Esophagus mucosa (tissue), 1 donor: ENCODE measurements around the gene PRLHR. TPM values are rescaled to one million over a fixed set of nuclear protein-coding genes. Genes with fewer than 3 reads are reported as not detected.

Experiments used
- ATAC-seq: fragments of 200-7000 bp; cut with Tn5 transposase; one replicate; pipeline ENCODE4 v1.9.1; 2020
- total RNA-seq: library from RNA; stranded (reverse); gene quantifications from one replicate; pipeline ENCODE4 v1.2.4, GENCODE V29; 2023
- donor health status: DM: yes; HTN: yes; CAD: no.

PRLHR gene
- total RNA-seq, 1 donor from 2014 or later: not detected

DNA sequence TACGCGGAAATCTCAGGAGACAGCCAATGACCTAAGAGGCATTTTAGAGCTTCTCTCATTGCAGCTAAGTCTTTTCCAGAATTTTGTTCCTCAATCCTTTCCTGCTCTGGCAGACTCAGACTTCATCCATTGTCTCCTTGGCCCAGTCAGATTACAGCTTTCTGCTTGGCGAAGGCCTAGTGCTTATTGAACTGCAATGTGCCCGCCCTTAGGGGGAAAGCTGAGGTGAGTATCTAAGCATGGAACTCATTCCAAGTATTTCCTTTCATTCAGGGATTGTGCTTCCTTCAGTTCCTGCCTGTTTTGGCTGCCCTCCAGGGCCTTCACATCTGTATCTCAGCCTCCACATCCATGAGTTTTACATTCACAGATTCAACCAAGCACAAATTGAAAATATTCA, 37.5 kb downstream of the PRLHR start:
- ATAC-seq: no peak

- no peak for ATAC-seq
Observed at GRCh38 chr10:118551535-118552100, 43.8 kb downstream of the PRLHR start.

DNA sequence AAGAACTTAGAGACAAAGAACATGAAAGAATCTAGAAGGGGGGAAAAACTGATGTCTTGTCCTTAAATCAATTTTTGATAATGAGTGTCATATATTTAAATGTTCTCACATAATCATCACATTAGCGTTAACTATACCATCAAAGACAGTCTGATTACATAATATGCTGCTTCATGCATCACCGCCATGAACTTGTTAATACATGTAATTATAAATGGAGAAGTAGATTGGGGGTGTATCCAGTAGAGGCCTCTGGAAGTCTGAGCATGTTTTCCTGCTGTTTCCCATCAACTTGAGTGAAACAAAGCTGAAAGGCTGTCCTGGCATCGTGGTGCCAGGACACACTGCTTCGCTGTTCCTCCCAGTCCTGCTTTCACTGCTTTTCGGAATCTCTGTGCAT, 48.2 kb downstream of the PRLHR start:
- ATAC-seq: peak; percentile 64

- ATAC-seq: no peak
Observed at GRCh38 chr10:118546479-118546878, 49.0 kb downstream of the PRLHR start.

GRCh38 chr10:118545381-118545780, 50.1 kb downstream of the PRLHR start:
- ATAC-seq: no peak

DNA sequence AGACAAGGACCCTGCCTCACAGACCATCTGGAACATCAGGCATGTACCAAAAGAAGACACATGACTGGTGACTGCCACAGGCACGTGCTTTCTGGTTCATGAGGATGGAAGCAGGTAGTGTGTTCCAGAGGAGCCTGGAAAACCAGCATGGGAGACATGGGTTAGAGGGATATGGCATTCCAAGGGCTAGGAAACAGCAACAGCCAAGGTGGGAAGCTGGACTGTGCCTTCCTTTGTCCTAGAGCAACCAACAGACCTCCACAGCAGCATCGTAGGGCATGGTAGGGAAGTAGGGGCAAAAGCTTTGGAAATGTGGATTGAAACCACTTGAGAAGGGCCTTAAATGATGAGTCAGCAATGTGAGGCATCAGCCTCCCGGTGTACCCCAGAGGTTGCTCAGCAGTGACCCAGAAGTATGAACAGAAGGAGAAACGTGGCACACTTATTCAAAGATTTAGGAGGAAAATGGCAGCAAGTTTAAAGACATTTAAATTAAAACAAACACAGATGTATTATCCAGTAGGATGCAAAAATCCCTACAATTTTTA, 51.0 kb downstream of the PRLHR start:
- no peak for ATAC-seq

- ATAC-seq: peak; percentile 70
Observed at GRCh38 chr10:118543714-118544400, 51.6 kb downstream of the PRLHR start.

- no peak for ATAC-seq
Observed at GRCh38 chr10:118542745-118543144, 52.7 kb downstream of the PRLHR start.

DNA sequence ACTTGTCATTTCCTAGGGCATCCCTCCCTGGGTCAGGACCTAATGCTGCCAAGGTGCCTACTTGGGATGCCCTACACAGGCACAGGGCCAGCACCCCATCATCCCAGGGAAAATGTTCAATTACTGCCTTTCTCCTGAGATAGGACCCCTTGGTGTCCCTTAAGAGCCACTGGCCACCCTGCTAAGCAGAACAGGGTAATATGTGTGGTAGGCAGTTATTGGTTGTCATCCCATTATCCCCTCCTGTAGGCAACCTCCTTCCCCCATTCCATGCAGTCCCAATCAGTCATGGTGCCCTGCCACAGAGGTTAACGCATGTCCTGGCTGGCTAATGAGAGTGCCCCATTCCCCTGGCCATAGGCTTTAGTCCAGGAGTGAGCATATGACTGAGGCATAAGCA, 53.2 kb downstream of the PRLHR start:
- no peak for ATAC-seq

DNA sequence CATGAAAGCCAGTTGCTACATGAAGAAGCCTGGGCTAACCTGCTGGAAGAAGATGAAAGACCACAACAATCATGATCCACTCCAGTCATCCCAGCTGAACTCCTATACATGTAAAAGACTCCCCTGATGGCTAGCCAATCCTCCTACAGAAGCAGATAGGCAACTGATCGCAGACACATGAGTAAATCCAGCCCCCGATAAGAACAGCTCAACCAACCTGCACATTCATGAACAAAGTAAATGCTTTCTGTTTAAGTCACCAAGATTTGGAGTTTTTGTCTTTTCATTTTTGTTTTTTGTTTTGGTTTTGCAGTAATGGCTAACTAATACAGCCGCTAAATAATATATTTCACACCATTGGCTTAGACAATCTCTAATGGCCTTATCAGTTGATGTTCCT, 53.7 kb downstream of the PRLHR start:
- ATAC-seq: no peak

Other genes starting within 250 kb of the PRLHR start
- 28.5 TPM for gene CACUL1, start 159.3 kb upstream of the PRLHR start, total RNA-seq